ENCODE results near the gene CSAG1. TPM values are rescaled to one million over a fixed set of nuclear protein-coding genes. Genes with fewer than 3 reads are reported as not detected.
"Not testable (repeated sequence)": the region's sequence is repeated elsewhere in the genome, so short reads cannot be mapped to it uniquely, and the experiment has no call there.

Gene CSAG1
- total RNA-seq, 2 experiments from 2014 or later, result not detected

- POLR2A ChIA-PET, result no interaction called here
- no peak overlapping the region for H3K4me3 Mint-ChIP-seq
- intact Hi-C loops (cut with micrococcal nuclease), result no loop called here
- CTCF ChIA-PET, result no interaction called here
- no peaks in the 10 kb centered on the region for H3K36me3 Mint-ChIP-seq
- no peak overlapping the region for H3K27ac Mint-ChIP-seq
- no peaks in the 10 kb centered on the region for H3K4me1 Mint-ChIP-seq (ENCODE audit: low read depth)
- no peaks in the 10 kb centered on the region for H3K9me3 Mint-ChIP-seq
- H3K27me3 Mint-ChIP-seq, result no peaks in the 10 kb centered on the region
- no peak for DNase-seq
These were observed 1.6 kb upstream of the CSAG1 start for GRCh38 chrX:152735101-152735500.

DNA sequence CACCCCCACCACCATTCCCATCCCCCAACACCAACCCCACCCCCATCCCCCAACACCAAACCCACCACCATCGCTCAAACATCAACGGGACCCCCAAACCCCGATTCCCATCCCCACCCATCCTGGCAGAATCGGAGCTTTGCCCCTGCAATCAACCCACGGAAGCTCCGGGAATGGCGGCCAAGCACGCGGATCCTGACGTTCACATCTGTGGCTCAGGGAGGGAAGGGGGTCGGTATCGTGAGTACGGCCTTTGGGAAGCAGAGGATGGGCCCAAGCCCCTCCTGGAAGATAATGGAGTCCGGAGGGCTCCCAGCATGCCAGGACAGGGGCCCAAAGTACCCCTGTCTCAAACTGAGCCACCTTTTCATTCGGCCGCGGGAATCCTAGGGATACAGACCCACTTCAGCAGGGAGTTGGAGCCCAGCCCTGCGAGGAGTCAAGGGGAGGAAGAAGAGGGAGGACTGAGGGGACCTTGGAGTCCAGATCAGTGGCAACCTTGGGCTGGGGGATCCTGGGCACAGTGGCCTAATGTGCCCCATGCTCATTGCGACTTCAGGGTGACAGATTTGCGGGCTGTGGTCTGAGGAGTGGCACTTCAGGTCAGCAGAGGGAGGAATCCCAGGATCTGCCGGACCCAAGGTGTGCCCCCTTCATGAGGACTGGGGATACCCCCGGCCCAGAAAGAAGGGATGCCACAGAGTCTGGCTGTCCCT is 780 bp upstream of the CSAG1 start:
- intact Hi-C loops (cut with micrococcal nuclease); CTCF ChIA-PET; H3K9me3 Mint-ChIP-seq; H3K4me3 Mint-ChIP-seq; H3K27me3 Mint-ChIP-seq; POLR2A ChIA-PET; DNase-seq; H3K27ac Mint-ChIP-seq; H3K36me3 Mint-ChIP-seq; H3K4me1 Mint-ChIP-seq (ENCODE audit: low read depth): not testable (repeated sequence)

GRCh38 chrX:152725409-152725808 is 8.1 kb downstream of the CSAG1 start:
- ChIA-PET POLR2A (no interaction called here), CTCF (no interaction called here)
- H3K9me3 Mint-ChIP-seq, result no peaks in the 10 kb centered on the region
- no peak overlapping the region for H3K27ac Mint-ChIP-seq
- intact Hi-C loops (cut with micrococcal nuclease), result no loop called here
- peaks cover 6% of the 10 kb centered on the region for H3K27me3 Mint-ChIP-seq
- H3K36me3 Mint-ChIP-seq, result no peaks in the 10 kb centered on the region
- DNase-seq, result no peak
- no peaks in the 10 kb centered on the region for H3K4me1 Mint-ChIP-seq (ENCODE audit: low read depth)
- H3K4me3 Mint-ChIP-seq, result no peak overlapping the region

DNA sequence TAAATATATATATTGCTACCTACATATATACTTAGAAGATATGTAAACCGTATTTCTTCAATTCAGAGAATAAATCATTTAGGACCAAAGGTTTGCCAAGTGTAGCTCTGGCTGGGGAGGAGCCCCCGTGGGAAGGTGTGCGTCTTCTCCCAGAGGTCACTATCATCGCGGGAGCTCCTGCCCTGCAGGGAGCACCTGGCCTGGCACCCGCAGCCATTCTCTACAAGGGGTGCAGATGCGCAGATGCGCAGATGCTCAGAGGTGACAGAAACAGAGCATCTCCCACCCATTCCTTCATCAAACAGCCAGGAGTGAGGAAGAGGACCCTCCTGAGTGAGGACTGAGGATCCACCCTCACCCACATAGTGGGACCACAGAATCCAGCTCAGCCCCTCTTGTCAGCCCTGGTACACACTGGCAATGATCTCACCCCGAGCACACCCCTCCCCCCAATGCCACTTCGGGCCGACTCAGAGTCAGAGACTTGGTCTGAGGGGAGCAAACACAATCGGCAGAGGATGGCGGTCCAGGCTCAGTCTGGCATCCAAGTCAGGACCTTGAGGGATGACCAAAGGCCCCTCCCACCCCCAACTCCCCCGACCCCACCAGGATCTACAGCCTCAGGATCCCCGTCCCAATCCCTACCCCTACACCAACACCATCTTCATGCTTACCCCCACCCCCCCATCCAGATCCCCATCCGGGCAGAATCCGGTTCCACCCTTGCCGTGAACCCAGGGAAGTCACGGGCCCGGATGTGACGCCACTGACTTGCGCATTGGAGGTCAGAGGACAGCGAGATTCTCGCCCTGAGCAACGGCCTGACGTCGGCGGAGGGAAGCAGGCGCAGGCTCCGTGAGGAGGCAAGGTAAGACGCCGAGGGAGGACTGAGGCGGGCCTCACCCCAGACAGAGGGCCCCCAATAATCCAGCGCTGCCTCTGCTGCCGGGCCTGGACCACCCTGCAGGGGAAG is 19.4 kb downstream of the CSAG1 start, which contains the start of gene MAGEA2B:
Gene MAGEA2B (plus strand): TSS at position 814 of the 973 bp plus-strand sequence. CDS start 2,479 bp downstream, outside the sequence.
- CTCF ChIA-PET; intact Hi-C loops (cut with micrococcal nuclease); H3K27ac Mint-ChIP-seq; H3K4me1 Mint-ChIP-seq (ENCODE audit: low read depth); H3K4me3 Mint-ChIP-seq; H3K9me3 Mint-ChIP-seq; H3K36me3 Mint-ChIP-seq; DNase-seq; POLR2A ChIA-PET; H3K27me3 Mint-ChIP-seq: not testable (repeated sequence)

DNA sequence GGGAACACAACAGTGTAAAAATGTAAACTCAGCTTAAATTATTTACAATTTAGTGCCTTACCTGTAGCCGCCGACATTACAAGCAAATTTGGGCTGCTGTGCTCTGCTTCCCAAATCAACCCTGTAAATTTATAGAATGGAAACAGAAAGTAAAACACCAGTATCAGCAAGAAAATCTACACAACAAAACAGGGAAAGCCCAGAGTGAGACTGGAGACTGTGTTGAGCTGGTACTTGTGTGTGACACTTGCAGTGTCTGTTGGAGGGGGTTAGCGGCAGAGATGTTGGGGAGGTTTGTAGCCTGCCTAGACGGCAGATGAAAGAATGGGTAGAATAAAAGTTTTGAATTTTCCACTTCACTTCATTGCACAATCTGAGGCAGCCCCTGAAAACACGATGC is 20.3 kb downstream of the CSAG1 start:
- H3K27ac Mint-ChIP-seq; H3K36me3 Mint-ChIP-seq; H3K4me1 Mint-ChIP-seq (ENCODE audit: low read depth); CTCF ChIA-PET; DNase-seq; intact Hi-C loops (cut with micrococcal nuclease); H3K4me3 Mint-ChIP-seq; H3K27me3 Mint-ChIP-seq; H3K9me3 Mint-ChIP-seq; POLR2A ChIA-PET: not testable (repeated sequence)

- intact Hi-C loops (cut with micrococcal nuclease); H3K36me3 Mint-ChIP-seq; H3K9me3 Mint-ChIP-seq; DNase-seq; H3K27me3 Mint-ChIP-seq; POLR2A ChIA-PET; H3K27ac Mint-ChIP-seq; H3K4me1 Mint-ChIP-seq (ENCODE audit: low read depth); CTCF ChIA-PET; H3K4me3 Mint-ChIP-seq: not testable (repeated sequence)
These were observed 24.3 kb downstream of the CSAG1 start, which contains the start of gene CSAG2 for GRCh38 chrX:152709173-152709572. Gene CSAG2 (minus strand): TSS chrX:152709273. CDS start chrX:152709112, 161 bp downstream.

- H3K9me3 Mint-ChIP-seq; DNase-seq; H3K4me3 Mint-ChIP-seq; H3K27ac Mint-ChIP-seq; H3K4me1 Mint-ChIP-seq (ENCODE audit: low read depth); H3K36me3 Mint-ChIP-seq; POLR2A ChIA-PET; intact Hi-C loops (cut with micrococcal nuclease); CTCF ChIA-PET; H3K27me3 Mint-ChIP-seq: not testable (repeated sequence)
These were observed 27.0 kb downstream of the CSAG1 start for GRCh38 chrX:152706500-152706899.

DNA sequence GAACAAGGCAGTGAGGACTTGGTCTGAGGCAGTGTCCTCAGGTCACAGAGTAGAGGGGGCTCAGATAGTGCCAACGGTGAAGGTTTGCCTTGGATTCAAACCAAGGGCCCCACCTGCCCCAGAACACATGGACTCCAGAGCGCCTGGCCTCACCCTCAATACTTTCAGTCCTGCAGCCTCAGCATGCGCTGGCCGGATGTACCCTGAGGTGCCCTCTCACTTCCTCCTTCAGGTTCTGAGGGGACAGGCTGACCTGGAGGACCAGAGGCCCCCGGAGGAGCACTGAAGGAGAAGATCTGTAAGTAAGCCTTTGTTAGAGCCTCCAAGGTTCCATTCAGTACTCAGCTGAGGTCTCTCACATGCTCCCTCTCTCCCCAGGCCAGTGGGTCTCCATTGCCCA is 33.1 kb downstream of the CSAG1 start:
- H3K27ac Mint-ChIP-seq; H3K27me3 Mint-ChIP-seq; POLR2A ChIA-PET; DNase-seq; H3K4me1 Mint-ChIP-seq (ENCODE audit: low read depth); H3K4me3 Mint-ChIP-seq; H3K36me3 Mint-ChIP-seq; intact Hi-C loops (cut with micrococcal nuclease); CTCF ChIA-PET; H3K9me3 Mint-ChIP-seq: not testable (repeated sequence)

DNA sequence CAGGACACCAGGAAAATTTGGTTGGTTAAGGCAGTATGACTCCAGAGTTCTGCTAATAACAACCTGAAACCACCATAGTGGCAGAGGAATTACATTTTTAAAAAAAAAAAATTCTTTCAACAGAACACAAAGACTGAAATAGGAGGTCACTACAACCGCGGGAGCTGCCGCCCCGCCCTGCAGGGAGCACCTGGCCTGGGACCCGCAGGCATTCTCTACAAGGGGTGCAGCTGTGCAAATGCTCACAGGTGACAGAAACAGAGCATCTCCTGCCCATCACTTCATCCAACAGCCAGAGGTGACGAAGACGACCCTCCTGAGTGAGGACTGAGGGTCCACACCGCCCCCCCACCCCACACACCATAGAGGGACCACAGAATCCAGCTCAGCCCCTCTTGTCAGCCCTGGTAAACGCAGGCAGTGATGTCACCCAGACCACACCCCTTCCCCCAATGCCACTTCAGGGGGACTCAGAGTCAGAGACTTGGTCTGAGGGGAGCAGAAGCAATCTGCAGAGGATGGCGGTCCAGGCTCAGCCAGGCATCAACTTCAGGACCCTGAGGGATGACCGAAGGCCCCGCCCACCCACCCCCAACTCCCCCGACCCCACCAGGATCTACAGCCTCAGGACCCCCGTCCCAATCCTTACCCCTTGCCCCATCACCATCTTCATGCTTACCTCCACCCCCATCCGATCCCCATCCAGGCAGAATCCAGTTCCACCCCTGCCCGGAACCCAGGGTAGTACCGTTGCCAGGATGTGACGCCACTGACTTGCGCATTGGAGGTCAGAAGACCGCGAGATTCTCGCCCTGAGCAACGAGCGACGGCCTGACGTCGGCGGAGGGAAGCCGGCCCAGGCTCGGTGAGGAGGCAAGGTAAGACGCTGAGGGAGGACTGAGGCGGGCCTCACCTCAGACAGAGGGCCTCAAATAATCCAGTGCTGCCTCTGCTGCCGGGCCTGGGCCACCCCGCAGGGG is 35.3 kb downstream of the CSAG1 start, which contains the start of gene MAGEA3:
Gene MAGEA3 (plus strand): TSS at position 843 of the 980 bp plus-strand sequence. CDS start 2,039 bp downstream, outside the sequence.
- H3K9me3 Mint-ChIP-seq; intact Hi-C loops (cut with micrococcal nuclease); H3K27ac Mint-ChIP-seq: not testable (repeated sequence)

GRCh38 chrX:152681012-152681411 is 52.5 kb downstream of the CSAG1 start:
- H3K27ac Mint-ChIP-seq; H3K4me3 Mint-ChIP-seq; CTCF ChIA-PET; POLR2A ChIA-PET; intact Hi-C loops (cut with micrococcal nuclease); H3K27me3 Mint-ChIP-seq; H3K9me3 Mint-ChIP-seq; H3K36me3 Mint-ChIP-seq; DNase-seq; H3K4me1 Mint-ChIP-seq (ENCODE audit: low read depth): not testable (repeated sequence)

More for the DNA sequence above, 35.3 kb downstream of the CSAG1 start, which contains the start of gene MAGEA3:
- H3K4me1 Mint-ChIP-seq (ENCODE audit: low read depth); H3K4me3 Mint-ChIP-seq; H3K27me3 Mint-ChIP-seq; H3K36me3 Mint-ChIP-seq; DNase-seq; POLR2A ChIA-PET; CTCF ChIA-PET: not testable (repeated sequence)

Data from activated CD4-positive, alpha-beta memory T cell treated with anti-CD3 and anti-CD28 coated beads for 36 hours (primary cell).